ENCODE data around the gene KCNIP4.

KCNIP4 gene

DNA sequence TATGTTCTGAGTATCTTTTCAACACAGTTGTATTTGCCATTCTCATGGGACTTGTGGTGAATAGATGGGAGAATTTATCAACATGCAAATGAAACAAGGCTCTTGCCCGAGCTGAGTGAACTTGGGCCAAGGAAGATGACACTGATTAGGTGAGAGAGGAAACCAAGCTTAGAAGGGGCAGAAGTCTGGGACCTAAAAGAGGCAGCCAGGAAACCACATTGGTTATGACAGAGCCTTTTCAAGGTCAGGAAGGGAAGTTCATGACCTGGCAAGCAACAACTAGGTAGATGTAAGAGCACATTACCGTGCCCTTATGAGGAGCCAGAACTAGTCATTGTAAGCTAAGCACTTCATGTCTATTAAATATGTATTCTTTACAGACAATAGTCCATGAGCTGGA lies 658.0 kb downstream of the KCNIP4 start:
- Histone ChIP-seq H3K9me3 (ENCODE audit: severe bottlenecking) (no peaks in the 10 kb centered on the region), H3K4me1 (ENCODE audit: insufficient read depth, poor library complexity, severe bottlenecking) (no peaks in the 10 kb centered on the region), H3K27me3 (ENCODE audit: insufficient read depth, poor library complexity, severe bottlenecking) (no peaks in the 10 kb centered on the region), H3K36me3 (ENCODE audit: low read depth) (no peaks in the 10 kb centered on the region), H3K4me3 (ENCODE audit: severe bottlenecking) (no peak overlapping the region), H3K27ac (ENCODE audit: poor library complexity, severe bottlenecking) (no peak overlapping the region)
- DNase-seq (ENCODE audit: low spot score) (no peak), ATAC-seq (ENCODE audit: low read depth) (no peak)
- TF ChIP-seq, protein P1, sequence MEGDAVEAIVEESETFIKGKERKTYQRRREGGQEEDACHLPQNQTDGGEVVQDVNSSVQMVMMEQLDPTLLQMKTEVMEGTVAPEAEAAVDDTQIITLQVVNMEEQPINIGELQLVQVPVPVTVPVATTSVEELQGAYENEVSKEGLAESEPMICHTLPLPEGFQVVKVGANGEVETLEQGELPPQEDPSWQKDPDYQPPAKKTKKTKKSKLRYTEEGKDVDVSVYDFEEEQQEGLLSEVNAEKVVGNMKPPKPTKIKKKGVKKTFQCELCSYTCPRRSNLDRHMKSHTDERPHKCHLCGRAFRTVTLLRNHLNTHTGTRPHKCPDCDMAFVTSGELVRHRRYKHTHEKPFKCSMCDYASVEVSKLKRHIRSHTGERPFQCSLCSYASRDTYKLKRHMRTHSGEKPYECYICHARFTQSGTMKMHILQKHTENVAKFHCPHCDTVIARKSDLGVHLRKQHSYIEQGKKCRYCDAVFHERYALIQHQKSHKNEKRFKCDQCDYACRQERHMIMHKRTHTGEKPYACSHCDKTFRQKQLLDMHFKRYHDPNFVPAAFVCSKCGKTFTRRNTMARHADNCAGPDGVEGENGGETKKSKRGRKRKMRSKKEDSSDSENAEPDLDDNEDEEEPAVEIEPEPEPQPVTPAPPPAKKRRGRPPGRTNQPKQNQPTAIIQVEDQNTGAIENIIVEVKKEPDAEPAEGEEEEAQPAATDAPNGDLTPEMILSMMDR (IDR thresholded peaks at IDR 0.05; ENCODE audit: poor library complexity, severe bottlenecking), result no peak

DNA sequence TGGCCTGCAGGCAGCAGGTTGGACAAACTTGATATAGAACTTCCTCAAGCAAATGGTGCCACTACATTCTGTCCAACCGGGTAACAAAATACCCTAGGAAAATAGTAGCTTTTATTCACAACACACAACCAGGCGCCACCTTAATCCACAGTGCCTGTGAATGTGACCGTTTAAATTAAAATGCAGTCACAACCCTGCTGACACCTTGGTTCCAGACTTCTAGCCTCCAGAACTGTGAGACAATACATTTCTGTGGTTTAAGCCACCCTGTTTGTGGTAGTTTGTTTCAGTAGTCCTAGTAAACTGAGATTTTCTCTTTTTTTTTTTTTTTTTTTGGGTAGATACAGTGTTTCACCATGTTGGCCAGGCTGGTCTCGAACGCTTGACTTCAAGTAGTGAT lies 672.5 kb downstream of the KCNIP4 start:
- Histone ChIP-seq H3K9me3 (ENCODE audit: severe bottlenecking) (no peaks in the 10 kb centered on the region), H3K27me3 (ENCODE audit: insufficient read depth, poor library complexity, severe bottlenecking) (no peaks in the 10 kb centered on the region), H3K27ac (ENCODE audit: poor library complexity, severe bottlenecking) (no peak overlapping the region), H3K4me1 (ENCODE audit: insufficient read depth, poor library complexity, severe bottlenecking) (no peaks in the 10 kb centered on the region), H3K36me3 (ENCODE audit: low read depth) (no peaks in the 10 kb centered on the region), H3K4me3 (ENCODE audit: severe bottlenecking) (no peak overlapping the region)
- DNase-seq (ENCODE audit: low spot score) (no peak), ATAC-seq (ENCODE audit: low read depth) (no peak)
- TF ChIP-seq, protein P1 (IDR thresholded peaks at IDR 0.05; ENCODE audit: poor library complexity, severe bottlenecking), result no peak

DNA sequence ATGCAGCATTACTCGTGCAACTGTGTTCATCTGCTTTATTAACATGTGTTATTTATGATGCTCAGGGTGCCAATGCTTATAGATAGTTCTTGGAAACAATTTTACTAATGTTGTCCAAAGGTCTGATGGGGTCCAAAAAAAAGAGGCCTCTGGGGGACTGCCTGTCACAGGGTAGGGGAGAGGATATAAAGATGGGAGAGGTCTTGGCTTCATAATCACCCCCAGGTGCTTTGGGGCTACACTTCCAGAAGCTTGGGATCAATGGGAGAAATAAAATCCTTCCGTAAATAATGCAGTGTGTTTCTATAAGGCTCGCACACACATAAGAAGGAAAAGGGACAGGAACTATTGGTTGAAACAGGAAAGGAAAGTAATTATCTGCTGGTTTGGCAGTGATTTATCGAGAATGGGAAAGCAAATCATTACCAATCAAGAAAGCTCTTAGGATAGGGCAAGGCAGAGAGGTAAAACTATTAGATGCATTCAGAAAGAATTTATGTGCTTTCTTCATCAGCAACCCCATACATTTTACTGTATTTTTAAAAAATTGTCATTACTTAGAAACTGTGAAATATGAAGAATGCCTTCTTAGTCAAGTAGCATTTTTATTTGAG lies 677.0 kb downstream of the KCNIP4 start:
- no peak for DNase-seq (ENCODE audit: low spot score)
- Histone ChIP-seq H3K27me3 (ENCODE audit: insufficient read depth, poor library complexity, severe bottlenecking) (no peaks in the 10 kb centered on the region), H3K9me3 (ENCODE audit: severe bottlenecking) (no peaks in the 10 kb centered on the region), H3K4me1 (ENCODE audit: insufficient read depth, poor library complexity, severe bottlenecking) (no peaks in the 10 kb centered on the region), H3K4me3 (ENCODE audit: severe bottlenecking) (no peak overlapping the region), H3K36me3 (ENCODE audit: low read depth) (no peaks in the 10 kb centered on the region), H3K27ac (ENCODE audit: poor library complexity, severe bottlenecking) (no peak overlapping the region)
- TF ChIP-seq, protein P1 (IDR thresholded peaks at IDR 0.05; ENCODE audit: poor library complexity, severe bottlenecking), result no peak
- no peak for ATAC-seq (ENCODE audit: low read depth)

GRCh38 chr4:21248331-21248730 lies 700.2 kb downstream of the KCNIP4 start:
- DNase-seq (ENCODE audit: low spot score), result no peak
- H3K4me1 ChIP-seq (ENCODE audit: insufficient read depth, poor library complexity, severe bottlenecking), result no peaks in the 10 kb centered on the region
- no peaks in the 10 kb centered on the region for H3K36me3 ChIP-seq (ENCODE audit: low read depth)
- TF ChIP-seq, protein P1 (IDR thresholded peaks at IDR 0.05; ENCODE audit: poor library complexity, severe bottlenecking), result no peak
- no peaks in the 10 kb centered on the region for H3K9me3 ChIP-seq (ENCODE audit: severe bottlenecking)
- H3K27ac ChIP-seq (ENCODE audit: poor library complexity, severe bottlenecking), result no peak overlapping the region
- no peak for ATAC-seq (ENCODE audit: low read depth)
- no peak overlapping the region for H3K4me3 ChIP-seq (ENCODE audit: severe bottlenecking)
- no peaks in the 10 kb centered on the region for H3K27me3 ChIP-seq (ENCODE audit: insufficient read depth, poor library complexity, severe bottlenecking)

DNA sequence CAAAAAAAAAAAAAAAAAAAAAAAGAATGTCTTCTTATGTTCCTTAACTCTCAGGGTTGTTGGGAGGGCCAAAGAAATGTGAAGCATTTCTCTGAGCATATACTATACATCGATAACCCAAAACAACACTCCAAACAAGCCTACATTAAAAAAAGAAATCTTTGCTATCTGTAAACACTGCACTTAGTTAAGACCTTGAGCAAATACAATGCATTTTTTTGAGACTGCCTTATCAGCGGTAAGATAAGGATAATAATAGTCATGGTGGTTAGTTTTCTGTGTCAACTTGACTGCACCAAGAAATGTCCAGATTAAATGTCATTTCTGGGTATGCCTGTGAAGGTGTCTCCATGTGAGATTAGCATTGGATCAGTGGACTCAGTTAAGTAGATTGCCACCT lies 706.4 kb downstream of the KCNIP4 start:
- Histone ChIP-seq H3K27me3 (ENCODE audit: insufficient read depth, poor library complexity, severe bottlenecking) (no peaks in the 10 kb centered on the region), H3K27ac (ENCODE audit: poor library complexity, severe bottlenecking) (no peak overlapping the region), H3K4me3 (ENCODE audit: severe bottlenecking) (no peak overlapping the region), H3K9me3 (ENCODE audit: severe bottlenecking) (no peaks in the 10 kb centered on the region), H3K4me1 (ENCODE audit: insufficient read depth, poor library complexity, severe bottlenecking) (no peaks in the 10 kb centered on the region), H3K36me3 (ENCODE audit: low read depth) (no peaks in the 10 kb centered on the region)
- DNase-seq (ENCODE audit: low spot score), result no peak
- ATAC-seq (ENCODE audit: low read depth), result no peak
- TF ChIP-seq, protein P1 (IDR thresholded peaks at IDR 0.05; ENCODE audit: poor library complexity, severe bottlenecking), result no peak
